Cardiac fibroblast (primary cell): Measurements from ENCODE around the gene MACF1.
A peak's percentile ranks its signal among the peaks of the same experiment; 100 is the strongest.

Source experiments
- DNase-seq, 2 donors: peaks; one replicate each; pipeline versions ENCODE4 v3.0.0 to v3.0.0-alpha.2; 2010; ENCODE audit warnings: low read depth in 2 of 2
- H3K4me3 ChIP-seq, 2 donors: replicated peaks in 1 of 2; 1 replicate in 1 of 2; 2 replicates in 1 of 2; pipeline ENCODE4 v1.5.1; 2011; ENCODE audit warnings: low read depth in 2 of 2, low read length in 2 of 2, mild to moderate bottlenecking in 2 of 2, moderate library complexity in 1 of 2
- CTCF ChIP-seq: IDR thresholded peaks from one replicate; pipeline ENCODE4 v1.5.1; 2011; ENCODE audit warnings: low read depth, mild to moderate bottlenecking, low read length, inconsistent platforms

MACF1 gene

GRCh38 chr1:39190096-39190495, 14.4 kb upstream of the MACF1 start:
- DNase-seq: no peak
- H3K4me3 ChIP-seq: no peak overlapping the region
- no peak for TF ChIP-seq CTCF

GRCh38 chr1:39194398-39195051, 10.0 kb upstream of the MACF1 start:
- no peak overlapping the region for H3K4me3 ChIP-seq
- no peak for TF ChIP-seq CTCF
- DNase-seq: peak in 1 of 2 donors; percentile 37

- peak; percentile 49 to 53 for DNase-seq
- no peak overlapping the region for H3K4me3 ChIP-seq
- TF ChIP-seq CTCF: no peak
These were observed 9.1 kb upstream of the MACF1 start for GRCh38 chr1:39195166-39196111.

GRCh38 chr1:39196244-39197215, 8.0 kb upstream of the MACF1 start:
- peak; percentile 62 to 65 for DNase-seq
- no peak for TF ChIP-seq CTCF
- no peak overlapping the region for H3K4me3 ChIP-seq

- H3K4me3 ChIP-seq: no peak overlapping the region
- TF ChIP-seq CTCF: no peak
- no peak for DNase-seq
These were observed 4.9 kb upstream of the MACF1 start for GRCh38 chr1:39199593-39199992.

GRCh38 chr1:39205102-39205780, 746 bp downstream of the MACF1 start:
- TF ChIP-seq CTCF: no peak
- DNase-seq: peak; percentile 77 to 82

More at GRCh38 chr1:39205102-39205780, 746 bp downstream of the MACF1 start:
- H3K4me3 ChIP-seq: peak overlapping the region; percentile 47 to 62
